Suprapubic skin (tissue), 4 donors: ENCODE measurements around the gene FSCN2. TPM values are rescaled to one million over a fixed set of nuclear protein-coding genes. Genes with fewer than 3 reads are reported as not detected.

Experiments used
- DNase-seq, 2 donors: peaks; one replicate each; pipeline ENCODE4 v3.0.0-alpha.2; 2019; ENCODE audit warnings: low spot score in 2 of 2
- H3K27ac ChIP-seq: fragments of 200-600 bp; sonication (generic); one replicate; pipeline ENCODE4 v1.5.1; 2019
- H3K27me3 ChIP-seq: fragments of 200-600 bp; sonication (generic); one replicate; pipeline ENCODE4 v1.5.1; 2019
- H3K36me3 ChIP-seq: fragments of 200-600 bp; sonication (generic); one replicate; pipeline ENCODE4 v1.5.1; 2019
- H3K4me1 ChIP-seq: fragments of 200-600 bp; sonication (generic); one replicate; pipeline ENCODE4 v1.5.1; 2019
- H3K4me3 ChIP-seq: fragments of 200-600 bp; sonication (generic); one replicate; pipeline ENCODE4 v1.5.1; 2019; ENCODE audit warnings: mild to moderate bottlenecking
- H3K9me3 ChIP-seq: fragments of 200-600 bp; sonication (generic); one replicate; pipeline ENCODE4 v1.5.1; 2019
- EP300 ChIP-seq: sonication (generic); formaldehyde crosslinking; IDR thresholded peaks from one replicate; pipeline ENCODE4 v1.6.1; 2017; ENCODE audit warnings: antibody characterized with exemption
- POLR2A ChIP-seq, 2 donors: fragments of 450-650 bp; IDR thresholded peaks; one replicate each; pipeline ENCODE4 v1.6.1; 2017; ENCODE audit warnings: antibody characterized with exemption in 2 of 2, mild to moderate bottlenecking in 2 of 2, moderate library complexity in 2 of 2
- POLR2AphosphoS5 ChIP-seq, 3 donors: sonication (generic); formaldehyde crosslinking; IDR thresholded peaks; one replicate each; pipeline ENCODE4 v1.6.1; 2017; ENCODE audit warnings: antibody characterized with exemption in 3 of 3
- WGBS: methylation state at CpG from one replicate; pipeline ENCODE4 v1.1.5; 2018; 5-methylcytosine and 5-hydroxymethylcytosine counted together
- total RNA-seq, 4 donors: library from RNA; depleted of rRNA; stranded (reverse); fragments of >200 nt; gene quantifications; one replicate each; pipeline ENCODE4 v1.1.0, GENCODE V29; 2016
- TF ChIP-seq, protein P1 (sequence below), 2 donors: fragments of 200-600 bp in 1 of 2; fragments of 450-650 bp in 1 of 2; sonication (generic) in 1 of 2; IDR thresholded peaks; one replicate each; pipeline ENCODE4 v1.5.1; 2016 to 2019; ENCODE audit warnings: antibody characterized with exemption in 2 of 2, mild to moderate bottlenecking in 1 of 2, moderate library complexity in 1 of 2

FSCN2 gene
- total RNA-seq, 4 donors from 2014 or later, result 0.52 to 4.7 (median 3.3) TPM

- Histone ChIP-seq H3K4me3 (no peak overlapping the region), H3K9me3 (no peaks in the 10 kb centered on the region), H3K27me3 (peaks cover 40% of the 10 kb centered on the region), H3K27ac (no peak overlapping the region), H3K4me1 (peaks cover 19% of the 10 kb centered on the region), H3K36me3 (no peaks in the 10 kb centered on the region)
- 59% methylated on average over 10 of the region's 21 CpGs for WGBS
- DNase-seq, result no peak
- TF ChIP-seq, protein P1, sequence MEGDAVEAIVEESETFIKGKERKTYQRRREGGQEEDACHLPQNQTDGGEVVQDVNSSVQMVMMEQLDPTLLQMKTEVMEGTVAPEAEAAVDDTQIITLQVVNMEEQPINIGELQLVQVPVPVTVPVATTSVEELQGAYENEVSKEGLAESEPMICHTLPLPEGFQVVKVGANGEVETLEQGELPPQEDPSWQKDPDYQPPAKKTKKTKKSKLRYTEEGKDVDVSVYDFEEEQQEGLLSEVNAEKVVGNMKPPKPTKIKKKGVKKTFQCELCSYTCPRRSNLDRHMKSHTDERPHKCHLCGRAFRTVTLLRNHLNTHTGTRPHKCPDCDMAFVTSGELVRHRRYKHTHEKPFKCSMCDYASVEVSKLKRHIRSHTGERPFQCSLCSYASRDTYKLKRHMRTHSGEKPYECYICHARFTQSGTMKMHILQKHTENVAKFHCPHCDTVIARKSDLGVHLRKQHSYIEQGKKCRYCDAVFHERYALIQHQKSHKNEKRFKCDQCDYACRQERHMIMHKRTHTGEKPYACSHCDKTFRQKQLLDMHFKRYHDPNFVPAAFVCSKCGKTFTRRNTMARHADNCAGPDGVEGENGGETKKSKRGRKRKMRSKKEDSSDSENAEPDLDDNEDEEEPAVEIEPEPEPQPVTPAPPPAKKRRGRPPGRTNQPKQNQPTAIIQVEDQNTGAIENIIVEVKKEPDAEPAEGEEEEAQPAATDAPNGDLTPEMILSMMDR (IDR thresholded peaks at IDR 0.05), result no peak
- TF ChIP-seq POLR2A (IDR thresholded peaks at IDR 0.05) (no peak), POLR2AphosphoS5 (IDR thresholded peaks at IDR 0.05) (no peak), EP300 (no peak)
Measured at GRCh38 chr17:81533339-81534141, 5.4 kb downstream of the FSCN2 start.

- TF ChIP-seq POLR2A (IDR thresholded peaks at IDR 0.05) (no peak), EP300 (no peak), POLR2AphosphoS5 (IDR thresholded peaks at IDR 0.05) (no peak)
- TF ChIP-seq, protein P1 (IDR thresholded peaks at IDR 0.05), result no peak
- H3K9me3 ChIP-seq, result no peaks in the 10 kb centered on the region
- H3K27ac ChIP-seq, result no peak overlapping the region
- peaks cover 32% of the 10 kb centered on the region for H3K27me3 ChIP-seq
- WGBS, result 73% methylated on average over 2 of the region's 6 CpGs
- H3K4me3 ChIP-seq, result no peak overlapping the region
- DNase-seq, result no peak
- H3K4me1 ChIP-seq, result peaks cover 19% of the 10 kb centered on the region
- peaks cover 8% of the 10 kb centered on the region for H3K36me3 ChIP-seq
Measured at GRCh38 chr17:81534157-81535006, 6.2 kb downstream of the FSCN2 start.

DNA sequence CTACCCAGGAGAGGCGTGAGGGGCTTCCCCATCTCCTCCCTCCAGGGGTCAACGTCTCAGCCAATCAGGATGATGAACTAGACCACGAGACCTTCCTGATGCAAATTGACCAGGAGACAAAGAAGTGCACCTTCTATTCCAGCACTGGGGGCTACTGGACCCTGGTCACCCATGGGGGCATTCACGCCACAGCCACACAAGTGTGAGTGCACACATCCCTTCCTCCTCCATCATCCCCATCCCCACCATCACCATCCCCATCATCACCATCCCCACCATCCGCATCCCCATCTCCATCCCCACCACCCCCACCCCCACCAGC lies 6.8 kb downstream of the FSCN2 start:
- TF ChIP-seq POLR2AphosphoS5 (IDR thresholded peaks at IDR 0.05) (no peak), EP300 (no peak), POLR2A (IDR thresholded peaks at IDR 0.05) (no peak)
- TF ChIP-seq, protein P1 (IDR thresholded peaks at IDR 0.05), result no peak
- Histone ChIP-seq H3K4me3 (no peak overlapping the region), H3K9me3 (no peaks in the 10 kb centered on the region), H3K36me3 (peaks cover 13% of the 10 kb centered on the region), H3K27me3 (peaks cover 29% of the 10 kb centered on the region), H3K4me1 (peaks cover 19% of the 10 kb centered on the region), H3K27ac (no peak overlapping the region)
- WGBS, result 84% methylated on average over 5 of the region's 5 CpGs
- DNase-seq, result no peak

DNA sequence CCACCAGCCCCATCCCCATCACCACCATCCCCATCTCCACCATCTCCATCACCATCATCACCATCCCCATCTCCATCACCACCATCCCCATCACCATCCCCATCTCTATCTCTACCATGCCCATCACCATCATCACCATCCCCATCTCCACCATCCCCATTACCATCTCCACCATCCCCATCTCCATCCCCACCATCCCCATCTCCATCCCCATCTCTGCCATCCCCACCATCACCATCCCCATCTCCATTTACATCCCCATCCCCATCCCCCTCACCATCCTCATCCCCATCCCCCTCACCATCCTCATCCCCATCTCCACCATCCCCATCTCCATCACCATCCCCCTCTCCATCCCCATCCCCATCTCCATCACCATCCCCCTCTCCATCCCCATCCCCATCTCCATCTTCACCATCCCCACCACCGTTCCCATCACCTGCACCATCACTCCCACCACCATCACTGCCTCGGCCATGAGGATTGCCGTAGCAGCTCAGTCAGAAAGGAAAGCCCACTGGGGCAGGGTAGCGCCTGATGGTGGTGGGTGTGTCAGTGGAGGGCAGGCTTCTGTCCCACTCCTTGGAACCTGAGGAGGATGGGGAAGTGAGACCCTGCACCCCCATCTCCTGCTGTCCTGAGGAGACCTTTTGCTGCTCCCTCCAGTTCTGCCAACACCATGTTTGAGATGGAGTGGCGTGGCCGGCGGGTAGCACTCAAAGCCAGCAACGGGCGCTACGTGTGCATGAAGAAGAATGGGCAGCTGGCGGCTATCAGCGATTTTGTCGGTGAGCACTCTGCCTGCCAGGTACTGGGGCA lies 7.5 kb downstream of the FSCN2 start:
- no peak for DNase-seq
- peaks cover 19% of the 10 kb centered on the region for H3K4me1 ChIP-seq
- peaks cover 29% of the 10 kb centered on the region for H3K27me3 ChIP-seq
- TF ChIP-seq POLR2AphosphoS5 (IDR thresholded peaks at IDR 0.05) (no peak), EP300 (no peak), POLR2A (IDR thresholded peaks at IDR 0.05) (no peak)
- TF ChIP-seq, protein P1 (IDR thresholded peaks at IDR 0.05), result no peak
- 70% methylated on average over 9 of the region's 13 CpGs for WGBS
- no peaks in the 10 kb centered on the region for H3K9me3 ChIP-seq
- H3K27ac ChIP-seq, result no peak overlapping the region
- no peak overlapping the region for H3K4me3 ChIP-seq
- peaks cover 21% of the 10 kb centered on the region for H3K36me3 ChIP-seq
